CD4-positive, CD25-positive, alpha-beta regulatory T cell (primary cell): ENCODE measurements around the gene FOXF1. TPM values are rescaled to one million over a fixed set of nuclear protein-coding genes. Genes with fewer than 3 reads are reported as not detected.

Experiments
- ATAC-seq, 2 donors: fragments of 150-1000 bp; cut with Tn5 transposase; one replicate each; pipeline ENCODE4 v1.10.0; 2021; ENCODE audit warnings: low read depth in 2 of 2, moderate number of reproducible peaks in 2 of 2, moderate library complexity in 1 of 2
- DNase-seq, 3 donors: peaks; one replicate each; pipeline versions ENCODE4 v3.0.0 to v3.0.0-alpha.2; 2012 to 2022; ENCODE audit warnings: mixed read lengths in 1 of 3
- H3K27ac ChIP-seq: one replicate; pipeline ENCODE4 v1.7.0; 2013; ENCODE audit warnings: mild to moderate bottlenecking, low read length; ENCODE audit not compliant: insufficient read depth, poor library complexity, severe bottlenecking
- H3K27me3 ChIP-seq: one replicate; pipeline ENCODE4 v1.7.0; 2013; ENCODE audit warnings: low read length; ENCODE audit not compliant: control insufficient read depth, insufficient read depth
- H3K36me3 ChIP-seq: one replicate; pipeline ENCODE4 v1.7.0; 2013; ENCODE audit warnings: mild to moderate bottlenecking, low read length, moderate library complexity; ENCODE audit not compliant: control insufficient read depth, insufficient read depth
- H3K4me1 ChIP-seq: 2 replicates; pipeline ENCODE4 v1.7.0; 2013; ENCODE audit warnings: mild to moderate bottlenecking, low read length; ENCODE audit not compliant: insufficient read depth, control insufficient read depth, poor library complexity, severe bottlenecking
- H3K4me3 ChIP-seq: one replicate; pipeline ENCODE4 v1.7.0; 2013; ENCODE audit warnings: low read depth, mild to moderate bottlenecking, low read length, moderate library complexity
- H3K9me3 ChIP-seq, 2 experiments: 1 replicate in 1 of 2; 2 replicates in 1 of 2; pipeline ENCODE4 v1.7.0; 2013; ENCODE audit warnings: low read length in 2 of 2, mild to moderate bottlenecking in 1 of 2, moderate library complexity in 1 of 2; ENCODE audit not compliant: control insufficient read depth in 2 of 2
- H3K27ac Mint-ChIP-seq, 3 donors: one replicate each; pipeline ENCODE4 v1.8.0; 2020 to 2022; ENCODE audit warnings: mild to moderate bottlenecking in 3 of 3, mixed read lengths in 3 of 3, moderate library complexity in 2 of 3
- H3K27me3 Mint-ChIP-seq: one replicate; pipeline ENCODE4 v1.8.0; 2022; ENCODE audit warnings: mild to moderate bottlenecking, mixed read lengths
- H3K36me3 Mint-ChIP-seq: one replicate; pipeline ENCODE4 v1.8.0; 2020; ENCODE audit warnings: mixed read lengths
- H3K4me1 Mint-ChIP-seq, 4 donors: one replicate each; pipeline ENCODE4 v1.8.0; 2020 to 2022; ENCODE audit warnings: mixed read lengths in 4 of 4, mild to moderate bottlenecking in 1 of 4
- H3K4me3 Mint-ChIP-seq, 4 donors: one replicate each; pipeline ENCODE4 v1.8.0; 2020 to 2022; ENCODE audit warnings: mild to moderate bottlenecking in 4 of 4, mixed read lengths in 4 of 4, moderate library complexity in 3 of 4
- H3K9me3 Mint-ChIP-seq, 7 donors: one replicate each; pipeline ENCODE4 v1.8.0; 2020 to 2022; ENCODE audit warnings: mixed read lengths in 7 of 7, mild to moderate bottlenecking in 3 of 7, moderate library complexity in 2 of 7
- polyA plus RNA-seq, 4 donors: library from polyadenylated mRNA; unstranded; fragments of 300-500 nt; fragmentation: Illumina TruSeq; gene quantifications; one replicate each; pipeline ENCODE4 v1.2.3, GENCODE V29; 2021
- total RNA-seq: library from RNA; stranded (reverse); gene quantifications from one replicate; pipeline ENCODE4 v1.2.3, GENCODE V29; 2022

The FOXF1 gene
- total and polyA plus RNA-seq, 5 donors from 2014 or later, result not detected

DNA sequence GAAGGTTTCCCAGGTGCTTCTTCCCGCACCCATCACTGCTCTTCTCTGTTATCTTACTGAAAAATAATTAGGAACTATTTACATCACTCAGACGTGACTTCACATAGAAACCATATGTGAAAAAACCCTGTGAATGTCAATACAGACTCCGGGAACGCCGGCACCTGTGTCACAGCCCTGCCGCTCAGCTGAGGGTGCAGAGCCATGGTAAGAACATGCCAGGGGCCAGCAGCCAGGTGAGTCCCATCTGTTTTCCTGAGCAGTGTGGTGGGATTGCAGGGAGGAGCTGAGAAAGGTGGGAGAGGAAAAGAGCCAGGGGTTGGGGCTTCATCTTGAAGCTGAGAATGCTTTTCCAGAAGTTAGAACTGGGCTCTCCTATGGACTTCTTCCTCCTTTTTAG is 13.7 kb downstream of the FOXF1 start:
- Histone ChIP-seq H3K4me3 (no peak overlapping the region), H3K27me3 (no peaks in the 10 kb centered on the region), H3K9me3 (no peaks in the 10 kb centered on the region), H3K27ac (no peak overlapping the region), H3K4me1 (peaks cover 6% of the 10 kb centered on the region), H3K36me3 (no peaks in the 10 kb centered on the region)
- Mint-ChIP-seq H3K36me3 (peaks cover 3% of the 10 kb centered on the region), H3K27ac (no peak overlapping the region), H3K9me3 (peaks cover 0 to 2% (median 0%) of the 10 kb centered on the region in 7 donors), H3K4me1 (peaks cover 0 to 16% (median 3%) of the 10 kb centered on the region in 4 donors), H3K4me3 (no peak overlapping the region), H3K27me3 (peaks cover 16% of the 10 kb centered on the region)
- no peak for DNase-seq
- ATAC-seq, result no peak

DNA sequence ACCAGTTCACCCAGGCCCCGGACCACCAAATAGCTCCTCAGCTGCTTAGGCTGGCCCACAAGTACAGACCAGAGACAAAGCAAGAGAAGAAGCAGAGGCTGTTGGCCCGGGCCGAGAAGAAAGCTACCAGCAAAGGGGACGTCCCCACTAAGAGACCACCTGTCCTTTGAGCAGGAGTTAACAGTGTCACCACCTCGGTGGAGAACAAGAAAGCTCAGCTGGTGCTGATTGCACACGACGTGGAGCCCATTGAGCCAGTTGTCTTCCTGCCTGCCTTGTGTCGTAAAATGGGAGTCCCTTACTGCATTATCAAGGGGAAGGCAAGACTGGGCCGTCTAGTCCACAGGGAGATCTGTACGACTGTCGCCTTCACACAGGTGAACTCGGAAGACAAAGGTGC is 15.4 kb downstream of the FOXF1 start:
- Histone ChIP-seq H3K4me3 (no peak overlapping the region), H3K4me1 (no peaks in the 10 kb centered on the region), H3K36me3 (no peaks in the 10 kb centered on the region), H3K9me3 (no peaks in the 10 kb centered on the region), H3K27me3 (no peaks in the 10 kb centered on the region), H3K27ac (no peak overlapping the region)
- no peak overlapping the region for H3K27ac Mint-ChIP-seq
- H3K36me3 Mint-ChIP-seq, result peaks cover 7% of the 10 kb centered on the region
- H3K27me3 Mint-ChIP-seq, result peaks cover 7% of the 10 kb centered on the region
- no peak overlapping the region for H3K4me3 Mint-ChIP-seq
- H3K9me3 Mint-ChIP-seq, result peaks cover 0 to 2% (median 0%) of the 10 kb centered on the region in 7 donors
- ATAC-seq (no peak), DNase-seq (no peak)
- H3K4me1 Mint-ChIP-seq, result peaks cover 0 to 4% (median 0%) of the 10 kb centered on the region in 4 donors

DNA sequence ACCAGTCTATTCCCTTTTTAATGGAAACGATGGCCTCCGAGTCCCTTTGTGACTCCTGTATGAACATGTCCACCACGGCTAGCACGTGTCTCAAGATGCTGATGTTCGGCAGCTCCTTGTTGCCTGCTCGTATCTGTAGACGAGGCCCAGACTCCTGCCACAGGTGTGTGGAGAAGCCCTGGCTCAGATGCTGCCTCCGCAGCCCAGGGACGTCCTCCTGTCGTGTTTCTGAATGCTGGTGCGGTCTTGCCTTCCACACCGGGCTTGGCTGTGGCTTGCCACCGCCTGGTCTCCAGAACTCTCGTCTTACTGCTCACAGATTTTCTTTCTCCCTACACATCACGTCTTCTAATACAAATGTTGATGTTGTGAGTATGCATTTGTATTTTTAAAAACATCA is 17.0 kb downstream of the FOXF1 start:
- no peaks in the 10 kb centered on the region for H3K4me1 ChIP-seq
- H3K36me3 Mint-ChIP-seq, result peaks cover 7% of the 10 kb centered on the region
- peaks cover 3% of the 10 kb centered on the region for H3K36me3 ChIP-seq
- no peaks in the 10 kb centered on the region for H3K9me3 ChIP-seq
- ATAC-seq (no peak), DNase-seq (no peak)
- H3K27ac Mint-ChIP-seq, result no peak overlapping the region
- peaks cover 0 to 2% (median 0%) of the 10 kb centered on the region in 7 donors for H3K9me3 Mint-ChIP-seq
- no peaks in the 10 kb centered on the region for H3K27me3 Mint-ChIP-seq
- no peaks in the 10 kb centered on the region for H3K27me3 ChIP-seq
- H3K4me1 Mint-ChIP-seq, result no peaks in the 10 kb centered on the region
- no peak overlapping the region for H3K4me3 Mint-ChIP-seq
- no peak overlapping the region for H3K27ac ChIP-seq
- H3K4me3 ChIP-seq, result no peak overlapping the region

DNA sequence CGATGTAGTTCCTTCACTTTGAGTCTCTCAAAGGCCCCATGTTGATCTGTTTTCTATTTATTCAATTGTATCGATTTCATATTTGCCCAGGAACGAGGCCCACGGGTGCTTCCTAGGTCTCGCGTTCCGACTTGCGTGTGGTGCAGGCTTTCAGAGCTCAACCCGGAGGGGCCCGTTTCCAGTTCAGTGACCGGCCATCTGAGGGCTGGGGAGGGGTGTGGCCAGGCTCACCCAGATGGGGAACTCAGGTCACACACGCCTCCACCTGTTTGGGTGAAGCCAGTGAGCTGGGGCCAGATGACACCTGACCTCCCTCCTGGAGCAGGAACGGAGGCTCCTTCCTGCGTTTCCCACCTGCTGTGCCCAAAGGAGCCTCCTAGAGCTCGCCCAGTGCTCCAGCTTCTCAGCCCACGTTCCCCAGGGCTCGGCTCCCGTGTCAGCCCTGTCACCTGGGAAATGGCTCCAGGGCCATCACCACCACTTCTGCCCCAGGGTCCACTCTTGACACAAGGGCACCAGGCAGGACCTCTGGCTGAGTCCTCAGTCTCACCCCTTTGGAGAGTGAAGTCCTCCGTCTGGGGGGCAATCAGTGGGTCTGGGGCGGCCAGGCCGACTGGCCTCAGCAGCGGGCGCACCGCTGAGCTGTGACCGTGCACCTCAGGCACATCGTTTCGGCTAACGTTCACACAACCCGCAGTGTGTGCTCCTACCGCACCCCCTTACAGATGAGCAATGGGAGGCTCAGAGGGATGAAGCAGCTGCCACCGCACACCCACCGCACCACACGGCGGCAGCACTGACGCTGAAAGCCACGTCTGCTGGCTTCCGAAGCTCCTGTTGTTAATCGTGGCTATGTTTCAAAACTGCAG is 18.0 kb downstream of the FOXF1 start:
- DNase-seq, result no peak
- no peak overlapping the region for H3K4me3 ChIP-seq
- Mint-ChIP-seq H3K4me3 (no peak overlapping the region), H3K36me3 (peaks cover 7% of the 10 kb centered on the region), H3K27ac (no peak overlapping the region), H3K27me3 (no peaks in the 10 kb centered on the region), H3K4me1 (no peaks in the 10 kb centered on the region), H3K9me3 (peaks cover 0 to 2% (median 0%) of the 10 kb centered on the region in 7 donors)
- no peak overlapping the region for H3K27ac ChIP-seq
- no peaks in the 10 kb centered on the region for H3K9me3 ChIP-seq
- peaks cover 9% of the 10 kb centered on the region for H3K36me3 ChIP-seq
- H3K4me1 ChIP-seq, result no peaks in the 10 kb centered on the region
- H3K27me3 ChIP-seq, result no peaks in the 10 kb centered on the region
- no peak for ATAC-seq

DNA sequence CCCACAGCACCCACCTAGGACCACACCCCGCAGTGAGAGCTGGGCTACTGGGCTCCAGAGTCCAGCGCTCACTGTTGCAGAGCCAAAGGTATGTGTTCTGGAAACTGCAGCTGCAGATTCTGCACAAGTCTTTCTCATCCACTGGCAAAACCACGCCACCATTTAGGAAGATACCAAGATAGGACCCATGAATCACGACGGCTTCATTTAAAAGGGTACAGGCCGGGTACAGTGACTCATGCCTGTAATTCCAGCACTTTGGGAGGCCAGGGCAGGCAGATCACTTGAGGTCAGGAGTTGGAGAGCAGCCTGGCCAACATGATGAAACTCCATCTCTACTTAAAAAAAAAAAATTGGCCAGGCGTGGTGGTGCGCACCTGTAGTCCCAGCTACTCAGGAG is 18.8 kb downstream of the FOXF1 start:
- H3K27me3 Mint-ChIP-seq, result no peaks in the 10 kb centered on the region
- no peak for ATAC-seq
- H3K4me1 Mint-ChIP-seq, result no peaks in the 10 kb centered on the region
- H3K36me3 Mint-ChIP-seq, result peaks cover 7% of the 10 kb centered on the region
- no peak overlapping the region for H3K27ac ChIP-seq
- H3K36me3 ChIP-seq, result peaks cover 14% of the 10 kb centered on the region
- no peaks in the 10 kb centered on the region for H3K9me3 ChIP-seq
- DNase-seq, result no peak
- peaks cover 0 to 4% (median 0%) of the 10 kb centered on the region in 7 donors for H3K9me3 Mint-ChIP-seq
- no peak overlapping the region for H3K4me3 ChIP-seq
- no peak overlapping the region for H3K27ac Mint-ChIP-seq
- no peak overlapping the region for H3K4me3 Mint-ChIP-seq
- no peaks in the 10 kb centered on the region for H3K27me3 ChIP-seq
- H3K4me1 ChIP-seq, result no peaks in the 10 kb centered on the region

DNA sequence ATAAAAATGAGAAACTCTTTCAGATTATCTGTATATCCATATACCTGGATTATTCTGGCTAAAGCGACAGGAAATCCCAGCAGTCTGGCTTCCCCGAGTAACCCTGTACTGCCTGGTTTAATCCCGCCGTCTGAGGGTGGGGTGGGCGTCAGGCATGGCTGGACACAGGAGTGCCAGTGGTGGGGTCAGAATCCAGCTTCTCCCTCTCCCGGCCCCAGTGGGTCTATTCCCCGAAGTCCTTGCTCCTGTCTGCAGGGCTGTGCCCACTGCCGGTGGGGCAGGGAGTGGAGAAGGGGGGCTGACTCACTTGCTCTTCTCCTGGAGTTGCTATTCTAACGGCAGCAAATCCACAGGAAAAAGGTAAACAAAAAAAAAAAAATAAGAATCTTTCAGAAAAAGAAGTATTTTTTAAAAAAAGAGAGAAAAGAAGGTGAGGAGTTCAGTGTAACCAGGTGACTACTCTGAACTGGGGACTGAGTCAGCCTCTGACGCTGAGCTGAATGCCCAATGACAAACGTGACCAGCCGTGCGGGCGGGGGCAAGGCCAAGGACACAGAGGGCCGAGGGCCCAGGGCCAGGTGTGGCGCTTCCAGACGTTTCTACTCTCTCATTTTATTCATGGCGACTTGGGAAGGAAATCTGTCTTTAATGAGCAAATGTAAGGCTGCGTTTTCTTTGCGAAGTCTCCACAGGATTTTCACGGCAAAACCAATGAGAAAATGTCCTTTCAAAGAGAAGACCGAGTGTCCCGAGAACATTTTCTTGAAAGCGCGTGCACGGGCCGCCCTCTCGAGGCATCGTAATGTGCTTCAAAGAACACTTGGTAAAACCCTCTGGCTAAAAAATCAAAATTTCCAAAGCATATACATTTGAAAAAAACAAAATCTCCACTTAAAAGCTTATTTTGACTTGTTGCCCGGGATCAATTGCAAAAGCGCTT is 20.2 kb downstream of the FOXF1 start:
- Mint-ChIP-seq H3K27me3 (no peaks in the 10 kb centered on the region), H3K4me1 (no peaks in the 10 kb centered on the region), H3K4me3 (no peak overlapping the region), H3K27ac (no peak overlapping the region), H3K9me3 (peaks cover 0 to 4% (median 0%) of the 10 kb centered on the region in 7 donors), H3K36me3 (peaks cover 7% of the 10 kb centered on the region)
- peaks cover 14% of the 10 kb centered on the region for H3K36me3 ChIP-seq
- no peaks in the 10 kb centered on the region for H3K27me3 ChIP-seq
- DNase-seq (no peak), ATAC-seq (no peak)
- H3K4me3 ChIP-seq, result no peak overlapping the region
- no peaks in the 10 kb centered on the region for H3K9me3 ChIP-seq
- no peaks in the 10 kb centered on the region for H3K4me1 ChIP-seq
- H3K27ac ChIP-seq, result no peak overlapping the region

DNA sequence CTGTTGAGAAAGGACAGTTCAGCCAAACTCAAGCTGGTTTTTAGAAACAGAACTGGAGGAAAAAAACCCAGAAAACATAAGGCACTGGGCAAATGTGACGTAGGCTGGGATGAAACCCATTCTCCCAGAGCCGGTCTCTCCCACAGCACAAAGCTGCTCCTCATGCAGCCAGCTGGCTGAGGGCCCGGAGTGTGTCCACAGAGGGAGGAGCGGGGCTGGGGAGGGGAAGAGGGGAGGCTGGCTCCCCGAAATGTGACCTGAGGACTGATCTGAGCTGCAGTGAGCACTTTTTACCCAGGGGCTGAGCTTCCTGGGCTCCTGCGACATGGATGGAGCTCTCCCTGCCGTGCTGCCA is 20.8 kb downstream of the FOXF1 start:
- no peak for DNase-seq
- Mint-ChIP-seq H3K27me3 (no peaks in the 10 kb centered on the region), H3K9me3 (peaks cover 0 to 4% (median 0%) of the 10 kb centered on the region in 7 donors), H3K4me1 (no peaks in the 10 kb centered on the region), H3K27ac (no peak overlapping the region), H3K36me3 (peaks cover 7% of the 10 kb centered on the region), H3K4me3 (no peak overlapping the region)
- Histone ChIP-seq H3K4me1 (no peaks in the 10 kb centered on the region), H3K9me3 (no peaks in the 10 kb centered on the region), H3K27ac (no peak overlapping the region), H3K36me3 (peaks cover 18% of the 10 kb centered on the region), H3K27me3 (no peaks in the 10 kb centered on the region), H3K4me3 (no peak overlapping the region)
- no peak for ATAC-seq
